ENCODE data around the gene SLC34A3.
"Not testable (repeated sequence)": the region's sequence is repeated elsewhere in the genome, so short reads cannot be mapped to it uniquely, and the experiment has no call there.

SLC34A3 gene

GRCh38 chr9:137241490-137242268, 11.0 kb downstream of the SLC34A3 start:
- peak; percentile 49 for DNase-seq (ENCODE audit: low read depth)

- DNase-seq (ENCODE audit: low read depth) = no peak
Measured at GRCh38 chr9:137242269-137243203, 11.8 kb downstream of the SLC34A3 start.

- DNase-seq (ENCODE audit: low read depth) = not testable (repeated sequence)
Measured at GRCh38 chr9:137243266-137243625, 12.5 kb downstream of the SLC34A3 start.

GRCh38 chr9:137243626-137244485, 13.2 kb downstream of the SLC34A3 start:
- no peak for DNase-seq (ENCODE audit: low read depth)

GRCh38 chr9:137244486-137245449, 14.1 kb downstream of the SLC34A3 start:
- no peak for DNase-seq (ENCODE audit: low read depth)

- DNase-seq (ENCODE audit: low read depth) = no peak
Measured at GRCh38 chr9:137245450-137246421, 15.0 kb downstream of the SLC34A3 start.

- no peak for DNase-seq (ENCODE audit: low read depth)
Measured at GRCh38 chr9:137247135-137247915, 16.6 kb downstream of the SLC34A3 start.

GRCh38 chr9:137247916-137248175, 17.1 kb downstream of the SLC34A3 start:
- no peak for DNase-seq (ENCODE audit: low read depth)

GRCh38 chr9:137250329-137251193, 19.9 kb downstream of the SLC34A3 start:
- no peak for DNase-seq (ENCODE audit: low read depth)

- DNase-seq (ENCODE audit: low read depth) = no peak
Measured at GRCh38 chr9:137251194-137251461, 20.4 kb downstream of the SLC34A3 start, which contains the start of gene STPG3. TSS of gene STPG3 (plus strand) at chr9:137251286. CDS start at chr9:137251287, 1 bp downstream.

GRCh38 chr9:137251490-137252268, 21.0 kb downstream of the SLC34A3 start:
- DNase-seq (ENCODE audit: low read depth) = no peak

- no peak for DNase-seq (ENCODE audit: low read depth)
Measured at GRCh38 chr9:137252555-137253506, 22.1 kb downstream of the SLC34A3 start.

- DNase-seq (ENCODE audit: low read depth) = no peak
Measured at GRCh38 chr9:137253717-137254623, 23.3 kb downstream of the SLC34A3 start.

GRCh38 chr9:137254624-137255447, 24.1 kb downstream of the SLC34A3 start, which contains the start of gene NELFB:
TSS of gene NELFB (plus strand) at chr9:137255327.
- peak; percentile 99 for DNase-seq (ENCODE audit: low read depth)
